Hypothalamus (tissue), 51 donors: ENCODE data around the gene ARID1B.

Experiments
- DNase-seq, 51 donors: peaks; one replicate each; lab custom pipeline; 2025; lab: John Stamatoyannopoulos, UW

ARID1B gene

GRCh38 chr6:157225575-157225995, 448.4 kb downstream of the ARID1B start:
- DNase-seq = no peak

- DNase-seq = no peak
Observed at GRCh38 chr6:157226026-157226625, 448.9 kb downstream of the ARID1B start.

DNA sequence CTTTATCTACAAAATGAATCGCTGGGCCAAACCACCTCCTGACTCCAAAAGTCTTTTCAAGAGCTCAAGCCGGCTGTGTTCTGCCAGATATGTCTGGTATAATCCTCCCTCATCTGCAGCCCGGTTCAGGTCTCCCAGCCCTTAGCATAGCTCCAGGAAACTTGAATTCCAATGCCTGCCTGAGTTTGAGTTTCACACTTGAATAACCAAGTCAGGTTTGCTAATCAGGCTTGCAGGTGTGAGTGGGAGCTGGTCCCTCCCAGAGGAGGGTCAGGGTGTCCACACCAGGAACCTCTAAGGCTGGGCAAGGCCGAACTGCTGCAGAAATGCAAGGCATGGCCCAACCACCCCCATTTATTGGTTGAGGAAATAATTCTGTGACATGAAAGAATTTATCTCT, 449.6 kb downstream of the ARID1B start:
- no peak for DNase-seq

GRCh38 chr6:157227202-157228166, 450.3 kb downstream of the ARID1B start:
- DNase-seq = no peak

DNA sequence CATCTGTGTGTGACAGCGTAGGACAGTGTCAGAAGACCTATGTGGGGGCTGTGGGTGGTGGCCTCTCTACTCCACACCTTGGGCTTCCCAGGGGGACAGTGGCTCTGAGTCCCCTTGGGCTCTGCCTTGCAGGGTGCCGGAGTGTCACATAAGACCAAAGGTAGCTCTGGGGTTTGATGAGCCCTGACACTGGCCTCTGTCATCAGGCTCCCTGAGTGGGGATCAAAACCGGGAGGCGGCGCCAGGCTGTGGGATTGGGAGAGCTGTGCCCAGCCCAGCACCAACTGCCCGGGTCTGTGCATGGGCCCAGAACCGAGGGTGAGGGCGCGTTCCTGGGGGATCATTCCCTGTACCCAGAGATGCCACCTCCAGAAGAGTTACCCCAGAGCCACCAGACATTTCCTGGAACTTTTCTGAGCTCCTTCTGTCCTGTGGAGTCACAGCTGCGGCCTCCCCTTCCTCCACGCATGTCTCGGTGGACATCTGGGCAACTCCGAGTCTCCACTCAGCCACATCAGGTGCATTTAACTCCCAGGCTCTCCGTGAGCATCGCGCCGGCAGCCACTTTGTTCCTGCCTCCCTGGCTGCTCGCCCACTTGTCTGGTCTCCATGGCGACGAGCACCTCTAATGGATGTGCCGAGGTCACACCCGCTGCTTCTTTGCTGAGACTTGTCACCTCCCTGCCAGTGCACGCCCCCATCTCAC, 451.4 kb downstream of the ARID1B start:
- DNase-seq = peak in 23 of 51 donors; percentile 7 to 75 (median 43)

DNA sequence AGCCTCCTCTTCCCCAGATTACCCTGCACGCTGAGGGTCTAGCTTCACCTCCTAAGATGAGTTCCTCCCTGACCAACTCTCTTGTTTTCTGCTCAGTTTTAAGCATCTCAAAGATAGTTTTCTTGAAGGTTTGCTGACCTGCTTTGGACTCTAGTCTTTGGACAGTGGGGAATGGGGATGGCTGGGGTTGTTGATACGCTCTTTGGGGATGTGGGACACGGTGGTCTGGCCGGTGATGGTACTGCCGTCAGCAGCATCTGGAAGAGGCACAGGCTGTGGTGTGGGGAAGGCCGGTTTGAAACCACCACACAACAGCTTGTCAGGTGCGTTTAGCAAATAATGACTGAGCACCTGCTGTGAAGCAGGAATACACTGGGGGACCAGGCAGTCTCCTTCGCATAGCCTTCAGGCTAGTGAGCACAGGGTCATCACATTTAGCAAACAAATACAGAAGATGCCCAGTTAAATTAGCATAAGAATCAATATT, 452.0 kb downstream of the ARID1B start:
- DNase-seq = no peak

DNA sequence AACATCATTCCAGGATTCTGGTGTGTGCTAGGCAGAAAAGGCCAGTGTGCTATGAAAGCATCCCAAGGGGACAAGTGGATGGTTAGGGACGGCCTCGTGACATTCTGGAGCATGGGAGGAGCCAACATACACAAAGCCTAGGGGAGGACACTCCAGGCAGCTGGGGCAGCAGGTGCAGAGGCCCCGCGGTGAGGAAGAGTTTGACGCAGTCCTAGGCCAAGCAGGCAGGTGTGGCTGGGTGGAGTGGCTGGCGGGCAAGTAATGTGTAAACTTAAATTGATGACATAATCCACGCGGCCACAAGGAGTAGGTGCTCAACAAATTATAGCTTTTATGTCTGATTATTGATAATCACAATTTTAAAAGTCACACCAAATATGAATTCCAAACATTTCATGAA, 452.5 kb downstream of the ARID1B start:
- DNase-seq = no peak

DNA sequence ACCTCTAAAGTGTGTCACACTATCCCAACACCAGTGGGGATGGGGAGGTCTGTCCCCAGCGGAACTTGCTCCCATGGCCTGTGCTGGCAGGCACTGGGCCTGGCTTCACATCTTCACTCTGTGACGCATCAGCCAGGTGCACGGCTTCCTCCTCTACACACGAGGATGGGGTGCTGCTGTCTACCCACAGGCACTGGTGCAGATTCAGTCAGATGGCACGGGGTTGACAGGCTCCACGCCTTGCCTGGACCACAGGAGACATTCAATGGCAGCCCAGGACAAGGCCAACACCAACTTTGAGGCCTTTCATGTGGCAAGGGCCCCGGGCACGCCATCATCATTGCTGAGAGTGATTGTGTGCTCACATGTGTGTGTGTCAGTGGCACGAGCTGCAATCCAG, 453.7 kb downstream of the ARID1B start:
- no peak for DNase-seq

DNA sequence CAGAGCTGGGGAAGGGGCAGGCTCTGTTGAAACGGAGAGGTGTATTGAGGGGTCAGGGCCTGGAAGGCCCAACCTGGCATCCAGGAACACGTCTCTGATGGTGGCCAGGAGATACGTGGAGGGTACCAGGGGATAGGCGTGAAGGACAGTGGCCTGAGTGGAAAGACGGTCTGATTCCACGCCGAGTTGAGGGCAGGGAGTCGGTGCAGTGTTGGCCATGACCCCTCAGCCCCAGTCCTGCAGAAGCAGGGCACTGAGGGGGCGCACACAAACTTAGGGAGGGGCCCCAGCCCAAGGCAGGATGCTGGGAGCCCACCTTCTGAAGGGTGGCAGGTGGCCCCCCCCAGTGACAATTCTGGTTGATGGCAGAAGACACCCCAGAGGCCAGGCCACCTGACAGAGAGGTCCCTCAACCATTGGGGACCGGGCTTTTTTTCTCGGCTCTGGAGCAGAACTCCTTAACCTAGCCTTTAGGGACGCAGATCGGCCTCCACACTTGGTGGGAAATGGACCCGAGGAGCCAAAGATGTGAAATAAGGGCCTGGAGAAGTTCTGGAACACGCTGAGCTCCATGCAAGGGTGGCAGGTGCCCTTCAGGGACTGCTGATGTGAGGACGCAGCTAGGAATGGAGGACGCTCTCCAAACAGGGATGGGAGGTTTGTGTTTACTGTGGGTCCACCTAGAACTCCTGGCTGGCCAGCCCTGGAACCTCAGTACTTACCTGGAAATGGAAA, 455.1 kb downstream of the ARID1B start:
- DNase-seq = no peak

- DNase-seq = no peak
Observed at GRCh38 chr6:157233156-157233555, 456.0 kb downstream of the ARID1B start.

DNA sequence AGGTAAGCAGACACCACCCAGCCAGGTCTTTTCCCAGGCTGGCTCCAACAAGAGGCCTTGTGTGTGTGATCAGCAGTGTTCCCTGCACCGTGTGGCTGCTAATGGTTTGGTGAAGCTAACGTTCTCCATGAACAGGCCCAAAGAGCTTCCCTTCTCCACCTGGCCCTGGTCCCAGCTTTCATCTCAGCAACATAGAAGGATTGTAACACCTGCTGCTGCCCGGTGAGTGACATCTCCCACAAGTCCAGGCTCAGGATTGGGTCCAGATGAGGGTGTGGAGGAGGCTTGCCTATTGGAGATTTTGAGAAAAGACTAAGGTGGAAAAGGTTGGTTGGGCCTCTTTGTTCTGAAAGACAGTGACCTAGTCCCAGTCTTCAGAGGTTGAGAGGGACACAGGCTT, 456.5 kb downstream of the ARID1B start:
- no peak for DNase-seq

- peak in 28 of 51 donors; percentile 7 to 64 (median 34) for DNase-seq
Observed at GRCh38 chr6:157235600-157236039, 458.4 kb downstream of the ARID1B start.

GRCh38 chr6:157236040-157236725, 459.0 kb downstream of the ARID1B start:
- no peak for DNase-seq

- no peak for DNase-seq
Observed at GRCh38 chr6:157238346-157238745, 461.2 kb downstream of the ARID1B start.

- no peak for DNase-seq
Observed at GRCh38 chr6:157239148-157239547, 462.0 kb downstream of the ARID1B start.

GRCh38 chr6:157239671-157240058, 462.5 kb downstream of the ARID1B start:
- no peak for DNase-seq

DNA sequence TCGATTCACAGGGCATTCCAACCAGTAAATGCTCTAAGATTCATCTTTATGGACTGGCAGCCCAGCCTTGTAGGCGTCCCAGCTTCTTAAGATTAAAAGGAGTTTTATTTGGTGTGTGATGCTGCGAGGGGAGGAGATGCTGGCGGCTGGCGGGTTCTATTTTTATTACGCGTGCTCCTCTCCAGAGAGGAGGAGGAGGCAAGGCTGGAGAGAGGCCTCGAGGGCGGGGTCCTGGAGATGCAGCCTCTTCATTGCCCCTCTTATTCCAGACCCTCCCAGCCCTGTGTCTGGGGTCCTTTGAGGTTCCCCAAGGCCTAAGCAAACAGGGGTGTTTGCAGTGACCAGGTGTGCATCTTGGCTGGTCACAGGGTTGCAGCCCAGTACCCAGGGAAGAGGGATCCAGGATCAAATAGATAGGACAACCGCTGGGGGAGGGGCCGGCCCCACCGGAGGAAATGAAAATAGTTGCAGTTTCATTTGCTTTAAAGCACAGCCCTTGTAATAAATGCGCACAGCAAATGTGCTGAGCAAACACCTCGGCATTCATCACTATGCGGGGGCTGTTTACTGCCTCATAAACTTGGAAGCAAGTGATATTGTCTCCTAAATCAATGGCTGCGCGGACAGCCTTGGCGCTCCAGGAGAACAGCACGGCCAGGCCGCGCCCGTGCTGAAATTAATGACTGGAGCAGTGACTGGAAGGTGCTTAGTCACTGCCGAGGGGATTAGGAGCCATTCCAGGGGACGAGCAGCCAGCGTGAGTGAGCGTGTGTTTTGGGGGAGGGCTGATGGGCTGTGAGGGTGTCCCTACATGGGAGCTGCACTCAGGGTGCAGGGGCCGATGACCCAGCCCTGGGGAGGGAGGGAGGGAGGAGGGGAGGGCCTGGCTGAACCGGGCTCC, 463.1 kb downstream of the ARID1B start:
- peak in 16 of 51 donors; percentile 9 to 54 (median 32) for DNase-seq

DNA sequence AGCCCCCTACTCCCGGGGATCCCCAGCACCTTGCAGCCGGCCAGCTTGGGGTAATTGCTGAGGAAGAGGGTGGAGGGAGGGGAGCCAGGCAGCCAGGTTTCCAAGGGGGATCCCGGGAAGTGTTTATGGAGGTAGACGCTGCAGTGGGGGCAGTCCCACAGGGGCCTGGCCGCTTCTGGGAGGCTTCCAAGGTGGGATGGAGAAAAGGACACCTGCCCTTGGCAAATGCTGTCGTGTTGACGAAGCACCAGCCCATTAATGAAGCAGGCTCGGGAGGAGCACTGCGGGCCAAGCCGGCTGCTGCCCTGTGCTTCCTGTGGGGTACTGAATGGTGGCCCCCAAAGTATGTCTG, 463.8 kb downstream of the ARID1B start:
- no peak for DNase-seq

DNA sequence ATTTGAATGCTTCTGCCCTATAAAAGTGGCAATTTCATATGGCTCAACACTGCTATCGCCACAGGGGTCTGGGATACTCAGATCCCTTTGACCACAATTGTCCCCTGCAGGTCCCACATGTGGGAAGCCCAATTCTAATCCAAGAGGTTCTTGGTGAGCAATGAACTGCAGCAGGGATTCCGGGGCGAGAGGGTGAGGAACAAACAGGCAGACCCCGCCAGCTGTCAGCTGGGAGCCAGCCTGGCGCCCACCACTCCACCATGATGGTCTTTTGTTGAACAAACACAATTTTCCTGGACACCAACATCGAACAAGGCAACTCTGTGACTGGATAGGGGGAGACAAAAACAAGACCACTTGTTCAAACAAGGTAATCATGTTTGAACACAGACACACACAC, 465.6 kb downstream of the ARID1B start:
- DNase-seq = no peak
